Mesenteric fat pad (tissue), 1 donor: Measurements from ENCODE around the gene MAN1A1. TPM values are rescaled to one million over a fixed set of nuclear protein-coding genes. Genes with fewer than 3 reads are reported as not detected.

ENCODE experiments used
- DNase-seq: peaks from one replicate; pipeline ENCODE4 v3.0.0-alpha.2; 2020; ENCODE audit warnings: low spot score
- total RNA-seq: library from RNA; stranded (reverse); fragmentation: NEBNext Ultra II Directional; extraction: Animal tissue kit (Norgen Biotek cat#: 25700); gene quantifications from one replicate; pipeline ENCODE4 v1.2.1, GENCODE V29; 2021
- donor health status: DM: yes; HTN: yes; CAD: no.

The MAN1A1 gene
- total RNA-seq, 1 donor from 2014 or later: 147 TPM

DNA sequence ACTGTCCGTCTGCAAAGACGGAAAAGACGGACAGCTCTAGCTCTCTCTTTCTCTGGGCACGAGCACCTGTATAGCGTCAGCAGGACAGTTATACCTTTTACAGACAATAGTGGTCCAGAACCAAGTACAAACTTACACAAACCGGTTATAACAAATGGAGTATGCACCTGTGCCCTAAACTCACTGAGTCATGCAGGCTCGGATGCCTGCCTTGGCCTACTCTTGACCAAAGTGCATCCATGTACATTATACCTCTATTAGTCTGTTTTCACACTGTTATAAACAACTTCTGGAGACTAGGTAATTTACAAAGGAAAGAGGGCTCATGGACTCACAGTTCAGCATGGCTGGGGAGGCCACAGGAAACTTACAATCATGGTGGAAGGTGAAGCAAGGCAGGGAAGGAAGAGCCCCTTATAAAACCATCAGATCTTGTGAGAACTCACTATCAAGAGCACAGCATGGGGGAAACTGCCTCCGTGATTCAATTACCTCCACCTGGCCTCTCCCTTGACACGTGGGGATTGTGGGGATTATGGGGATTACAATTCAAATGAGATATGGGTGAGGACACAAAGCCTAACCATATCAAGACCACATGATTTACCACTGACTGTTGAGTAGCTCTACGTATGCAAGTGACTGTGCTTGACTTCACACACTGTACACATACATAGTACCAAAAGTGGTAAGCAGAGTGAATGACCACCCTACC lies 23.1 kb downstream of the MAN1A1 start:
- no peak for DNase-seq

DNA sequence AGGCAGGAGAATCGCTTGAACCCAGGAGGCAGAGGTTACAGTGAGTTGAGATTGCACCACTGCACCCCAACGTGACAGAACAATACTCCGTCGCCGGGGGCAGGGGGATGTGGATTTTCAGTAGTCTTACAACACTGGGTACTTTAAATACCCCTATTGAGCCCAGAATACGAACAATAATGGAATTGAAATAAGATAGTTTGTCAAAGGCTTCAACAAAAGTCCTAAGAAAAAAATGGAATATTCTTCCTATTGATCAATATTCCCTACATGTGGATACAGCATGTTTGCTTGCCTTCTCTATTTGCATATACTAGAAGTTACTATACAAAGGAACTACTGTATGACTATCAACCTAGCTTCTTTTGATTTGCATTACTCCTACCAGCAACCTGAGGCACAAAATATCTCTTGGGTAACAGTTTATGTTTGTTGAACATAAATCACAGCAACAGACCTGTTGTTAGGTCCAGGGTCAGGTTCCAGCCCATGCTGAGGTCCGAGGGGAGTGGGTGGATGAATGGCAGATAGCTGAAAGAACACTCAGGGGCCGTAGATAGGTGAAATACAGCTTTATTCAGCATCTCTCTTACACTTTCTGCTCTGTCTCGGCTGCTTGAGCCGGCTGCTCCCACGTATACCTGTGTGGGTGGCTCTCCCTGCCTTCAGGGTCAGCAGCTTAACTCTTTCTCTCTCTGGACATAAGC lies 23.8 kb downstream of the MAN1A1 start:
- no peak for DNase-seq

- DNase-seq: no peak
Observed at GRCh38 chr6:119324718-119325117, 24.8 kb downstream of the MAN1A1 start.

GRCh38 chr6:119323931-119324330 lies 25.6 kb downstream of the MAN1A1 start:
- DNase-seq: no peak

DNA sequence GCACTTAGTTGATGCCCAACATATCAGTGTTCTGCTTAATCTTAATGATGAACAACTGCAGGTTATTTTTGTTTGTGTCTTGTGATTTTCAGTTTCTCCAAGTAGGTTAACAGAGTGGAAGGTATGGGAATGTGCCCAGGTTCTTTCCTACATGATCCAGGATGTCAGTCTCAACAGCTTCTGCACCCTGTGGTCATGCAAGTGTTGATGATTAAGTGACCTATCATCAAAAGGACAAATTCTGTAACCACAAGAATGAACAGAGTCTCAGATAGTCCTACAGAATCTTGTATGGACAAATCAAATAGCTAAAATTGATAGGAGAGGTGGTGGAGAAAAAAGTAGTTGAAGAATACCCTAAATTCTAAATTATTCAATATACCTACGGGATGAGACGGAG lies 26.1 kb downstream of the MAN1A1 start:
- DNase-seq: no peak

DNA sequence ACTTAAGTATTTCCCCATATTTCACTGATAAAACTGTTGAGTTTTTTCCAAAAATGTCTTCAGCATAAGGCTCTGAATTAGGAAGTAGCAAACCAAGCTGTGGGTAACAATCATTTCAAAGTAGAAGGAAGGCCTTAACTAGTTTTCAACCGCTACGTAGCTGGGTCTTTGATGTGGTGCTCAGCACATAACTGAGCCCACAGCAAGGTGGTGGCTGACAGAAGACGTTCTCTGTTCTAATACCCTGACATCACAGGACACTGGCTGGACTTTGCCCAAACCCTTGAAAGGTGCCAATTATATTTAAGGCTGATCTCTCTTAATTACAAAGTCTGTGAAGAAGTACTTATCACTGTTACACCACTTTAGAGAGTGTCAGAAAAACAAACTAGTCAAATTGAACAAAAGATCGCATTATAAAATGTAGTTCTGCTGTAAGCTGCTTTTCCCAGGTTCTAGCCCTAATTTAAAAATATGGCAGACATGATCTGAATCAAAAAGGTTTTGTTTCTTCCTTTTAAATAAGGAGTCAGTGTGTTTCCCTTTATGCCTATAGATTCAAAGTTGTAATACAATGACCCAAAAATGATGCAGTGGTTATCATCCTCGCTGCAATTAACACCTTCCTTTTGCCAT lies 26.7 kb downstream of the MAN1A1 start:
- DNase-seq: no peak

DNA sequence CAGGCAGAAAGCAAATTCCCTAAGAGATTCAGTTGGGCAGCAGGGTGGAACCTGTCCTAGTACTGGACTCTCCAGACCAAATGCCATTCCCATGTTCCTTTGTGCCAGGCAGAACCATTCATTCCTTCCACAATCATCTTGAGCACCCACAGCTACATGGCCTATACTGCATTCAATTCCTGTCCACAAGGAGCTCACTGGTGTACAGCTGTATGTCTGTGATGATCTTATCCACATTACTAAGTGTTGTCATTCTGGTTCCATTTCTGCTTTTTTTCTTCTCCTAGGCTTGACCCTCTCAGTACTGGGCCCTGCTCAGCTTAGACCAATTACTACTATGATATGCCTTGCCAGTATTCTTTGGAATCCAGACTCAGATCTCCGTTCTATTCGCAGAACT lies 27.5 kb downstream of the MAN1A1 start:
- no peak for DNase-seq

GRCh38 chr6:119319694-119320093 lies 29.9 kb downstream of the MAN1A1 start:
- no peak for DNase-seq

- no peak for DNase-seq
Observed at GRCh38 chr6:119318730-119319129, 30.8 kb downstream of the MAN1A1 start.

DNA sequence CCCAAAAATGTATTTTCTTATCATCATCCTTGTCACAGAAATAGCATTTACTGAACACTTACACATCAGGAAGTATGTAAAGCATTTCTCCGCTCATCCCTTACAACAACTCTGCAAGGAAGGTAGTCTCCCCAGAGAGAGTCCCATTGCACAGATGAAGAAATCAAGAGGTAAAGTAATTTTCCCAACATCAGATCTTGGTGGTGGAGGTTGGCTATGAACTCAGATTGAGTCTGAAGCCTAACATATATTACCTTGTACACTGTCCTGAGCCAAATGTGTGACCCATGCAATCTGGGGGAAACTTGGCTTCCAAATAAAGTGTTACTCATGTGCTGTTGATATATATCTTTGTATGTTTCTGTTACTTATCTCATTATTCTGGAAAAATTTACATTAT lies 31.4 kb downstream of the MAN1A1 start:
- DNase-seq: no peak

- DNase-seq: no peak
Observed at GRCh38 chr6:119317007-119317406, 32.6 kb downstream of the MAN1A1 start.

GRCh38 chr6:119314885-119315272 lies 34.7 kb downstream of the MAN1A1 start:
- DNase-seq: no peak

DNA sequence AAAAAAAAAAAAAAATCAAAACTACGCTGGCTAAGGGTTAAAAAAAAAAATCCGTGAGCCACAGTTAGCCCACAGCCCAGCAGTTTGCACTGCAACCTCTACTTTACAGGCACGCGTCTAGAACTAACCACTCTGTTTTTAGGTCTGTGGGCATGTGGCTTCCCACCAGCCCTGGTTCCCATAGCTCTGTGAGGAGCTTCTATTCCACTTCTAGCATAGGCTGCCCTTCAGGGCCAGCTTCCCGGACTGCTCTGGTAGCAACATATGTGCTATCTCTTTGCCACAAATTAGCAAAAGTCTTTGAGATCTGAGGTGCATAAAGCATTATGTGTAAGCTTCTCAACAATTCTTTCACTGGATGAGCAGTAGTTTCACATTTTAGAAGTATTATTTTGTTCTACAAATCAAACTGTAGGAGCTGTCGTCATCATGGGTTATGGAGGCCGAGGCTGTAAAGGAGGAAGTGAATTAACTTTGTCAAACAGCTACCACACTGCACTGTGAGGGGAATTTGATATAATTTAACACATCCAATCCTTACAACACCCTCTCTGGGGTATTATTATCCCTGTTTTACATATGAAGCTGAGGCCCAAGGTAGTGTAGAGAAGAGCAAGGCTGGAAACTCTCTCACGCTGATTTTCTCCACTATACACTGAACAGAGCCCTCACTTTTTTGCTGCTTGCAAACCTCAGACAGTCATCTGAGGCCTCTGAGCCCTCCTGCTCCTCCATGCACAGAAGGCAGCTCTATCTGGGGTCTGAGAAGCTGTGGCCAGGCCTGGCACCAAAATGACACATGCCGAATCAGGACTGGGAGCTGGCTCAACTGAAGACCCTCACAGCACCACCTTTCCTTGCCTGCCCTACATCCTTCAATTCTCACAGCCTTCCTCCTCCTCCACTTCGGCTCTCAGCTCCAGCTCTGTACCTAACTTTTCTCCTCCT lies 35.4 kb downstream of the MAN1A1 start:
- DNase-seq: no peak

DNA sequence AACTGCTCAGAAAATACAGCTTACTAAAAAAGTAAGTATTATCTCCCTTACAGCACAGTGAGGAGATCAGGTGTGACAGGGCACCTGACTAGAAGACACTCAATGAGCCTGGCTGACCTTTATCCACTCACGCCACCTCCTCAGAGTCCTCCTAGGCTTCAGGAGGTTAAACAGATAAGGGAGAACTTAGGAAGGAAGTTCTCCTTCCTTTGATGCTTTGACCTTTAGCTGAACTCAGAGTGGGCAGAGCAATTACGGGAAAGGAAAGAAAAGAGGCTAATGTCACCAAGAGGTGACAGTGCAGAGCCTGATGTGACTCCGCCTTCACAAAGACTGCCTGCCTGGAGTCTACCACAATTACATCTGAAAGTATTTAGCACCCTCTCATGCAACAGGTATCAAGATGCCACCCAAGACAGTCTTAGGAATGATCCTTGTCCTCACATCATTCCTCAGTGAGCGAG lies 36.7 kb downstream of the MAN1A1 start:
- DNase-seq: no peak

- DNase-seq: no peak
Observed at GRCh38 chr6:119312441-119312840, 37.1 kb downstream of the MAN1A1 start.

- no peak for DNase-seq
Observed at GRCh38 chr6:119311514-119312142, 37.9 kb downstream of the MAN1A1 start.

- no peak for DNase-seq
Observed at GRCh38 chr6:119310486-119311036, 39.0 kb downstream of the MAN1A1 start.

- no peak for DNase-seq
Observed at GRCh38 chr6:119308991-119309657, 40.4 kb downstream of the MAN1A1 start.

- DNase-seq: no peak
Observed at GRCh38 chr6:119308048-119308570, 41.5 kb downstream of the MAN1A1 start.

DNA sequence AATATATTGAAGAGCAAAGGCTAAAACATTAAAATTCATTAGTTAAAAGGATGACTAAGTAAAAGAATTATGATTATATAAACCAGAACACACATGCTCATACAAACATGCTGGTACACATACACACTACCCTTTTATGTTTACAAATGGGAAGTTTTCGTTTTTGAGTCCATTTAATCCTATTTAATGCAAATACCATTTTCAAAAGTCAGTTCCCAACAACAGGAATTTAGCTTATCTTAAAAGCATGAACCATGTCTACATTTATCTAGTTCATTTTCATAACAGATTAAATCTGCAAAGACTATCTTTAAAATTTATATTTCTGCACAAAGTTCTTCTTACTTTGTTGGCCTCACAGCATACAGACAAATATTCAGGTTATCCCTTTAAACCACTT lies 42.5 kb downstream of the MAN1A1 start:
- DNase-seq: no peak
